Measurements from ENCODE around the gene MCU.

MCU gene

DNA sequence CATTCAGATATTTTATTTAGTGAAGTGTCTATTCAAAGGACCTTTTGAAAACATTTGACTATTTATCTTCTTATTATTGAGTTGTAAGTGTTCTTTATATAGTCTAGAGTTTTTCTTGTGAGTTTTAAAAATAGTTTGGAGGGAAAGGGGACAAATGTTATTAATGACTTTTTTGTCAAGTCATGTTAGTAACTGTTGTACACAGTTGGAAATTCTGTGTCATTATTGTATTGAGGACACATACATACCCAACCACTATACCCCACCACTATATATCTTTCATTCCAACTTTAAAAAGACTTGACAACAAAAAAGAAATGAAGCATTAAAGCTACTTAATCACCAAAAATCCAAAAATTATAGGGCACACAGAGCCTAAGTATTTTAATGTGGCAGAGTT, 148.4 kb downstream of the MCU start:
- H3K4me3 ChIP-seq, result no peak overlapping the region
- H3K27ac ChIP-seq, result no peak overlapping the region
- no peak overlapping the region for H3K9ac ChIP-seq
- H4K20me1 ChIP-seq, result no peaks in the 10 kb centered on the region
- H3K4me2 ChIP-seq, result no peak overlapping the region
- no peak for TF ChIP-seq Cebpa-rat (IDR thresholded peaks at IDR 0.05)
- no peaks in the 10 kb centered on the region for H3K27me3 ChIP-seq
- peaks cover 0 to 15% (median 6%) of the 10 kb centered on the region in 11 experiments; a peak in 14 of 22 replicates for H3K36me3 ChIP-seq
- H3K4me1 ChIP-seq, result no peaks in the 10 kb centered on the region
- 0 out of 22 replicates have a peak, but pooled peaks cover 0 to 4% (median 0%) of the 10 kb centered on the region in 11 experiments for H3K9me3 ChIP-seq (replicated peaks in 1 of 11)

DNA sequence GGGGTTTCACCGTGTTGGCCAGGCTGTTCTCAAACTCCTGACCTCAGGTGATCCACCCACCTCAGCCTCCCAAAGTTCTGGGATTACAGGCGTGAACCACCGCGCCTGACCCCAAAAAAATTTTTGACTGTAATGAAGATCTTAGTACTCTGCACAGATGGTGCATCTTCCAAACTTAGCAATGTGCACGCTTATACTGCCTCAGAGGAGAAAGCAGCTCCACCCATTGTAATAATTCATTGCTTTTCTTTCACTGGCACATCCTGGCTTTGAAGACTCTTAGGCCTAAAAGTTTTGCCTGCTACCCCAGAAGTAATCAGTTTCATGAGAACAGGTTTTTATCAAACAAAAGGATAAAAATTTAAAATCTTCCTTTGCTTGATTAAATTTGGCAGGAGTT, 149.5 kb downstream of the MCU start:
- Histone ChIP-seq H3K27me3 (no peaks in the 10 kb centered on the region), H3K36me3 (peaks cover 0 to 11% (median 0%) of the 10 kb centered on the region in 11 experiments; a peak in 5 of 22 replicates), H3K9me3 (replicated peaks in 1 of 11) (0 out of 22 replicates have a peak, but pooled peaks cover 0 to 4% (median 0%) of the 10 kb centered on the region in 11 experiments), H4K20me1 (no peaks in the 10 kb centered on the region), H3K4me1 (no peaks in the 10 kb centered on the region), H3K4me2 (no peak overlapping the region), H3K4me3 (no peak overlapping the region), H3K9ac (no peak overlapping the region), H3K27ac (no peak overlapping the region)
- TF ChIP-seq Cebpa-rat (IDR thresholded peaks at IDR 0.05), result no peak

DNA sequence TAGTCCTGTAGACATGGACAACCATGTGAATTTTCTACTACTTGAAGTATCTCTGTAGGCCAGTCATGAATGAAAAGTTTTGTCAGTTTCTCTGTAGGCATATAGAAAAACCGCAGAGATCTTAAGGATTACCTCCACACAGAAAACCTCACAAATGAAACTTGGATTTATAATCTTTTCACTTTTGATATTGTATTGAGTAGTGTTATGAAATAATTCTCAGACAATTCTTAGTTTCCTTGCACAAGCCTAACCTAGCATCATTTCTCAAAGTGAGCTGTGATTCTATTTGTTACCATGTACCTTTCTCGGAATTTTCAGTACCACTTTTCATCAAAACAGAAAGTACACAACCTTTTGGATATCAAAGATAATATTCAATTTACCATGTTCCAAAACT, 150.2 kb downstream of the MCU start:
- Histone ChIP-seq H3K9ac (no peak overlapping the region), H3K36me3 (peaks cover 0 to 11% (median 0%) of the 10 kb centered on the region in 11 experiments; a peak in 7 of 22 replicates), H3K4me1 (no peaks in the 10 kb centered on the region), H3K9me3 (replicated peaks in 1 of 11) (0 out of 22 replicates have a peak, but pooled peaks cover 0 to 4% (median 0%) of the 10 kb centered on the region in 11 experiments), H3K4me3 (no peak overlapping the region), H4K20me1 (no peaks in the 10 kb centered on the region), H3K27me3 (no peaks in the 10 kb centered on the region), H3K4me2 (no peak overlapping the region), H3K27ac (no peak overlapping the region)
- no peak for TF ChIP-seq Cebpa-rat (IDR thresholded peaks at IDR 0.05)

DNA sequence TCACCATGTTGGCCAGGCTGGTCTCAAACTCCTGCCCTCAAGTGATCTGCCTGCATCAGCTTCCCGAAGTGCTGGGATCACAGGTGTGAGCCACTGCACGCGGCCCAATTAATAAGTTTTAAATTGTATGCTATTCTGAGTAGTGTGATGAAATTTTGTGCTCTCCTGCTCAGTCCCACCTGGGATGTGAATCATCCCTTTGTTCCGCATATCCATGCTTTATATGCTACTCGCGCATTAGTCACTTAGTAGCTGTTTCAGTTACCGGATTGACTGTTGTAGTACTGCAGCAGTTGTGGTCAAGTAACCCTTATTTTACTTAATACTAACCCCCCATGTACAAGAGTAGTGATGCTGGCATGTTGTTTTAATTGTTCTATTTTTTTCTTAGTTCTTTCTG, 154.3 kb downstream of the MCU start:
- no peak overlapping the region for H3K4me3 ChIP-seq
- H3K36me3 ChIP-seq, result peaks cover 3 to 26% (median 15%) of the 10 kb centered on the region in 11 experiments; a peak in 18 of 22 replicates
- no peaks in the 10 kb centered on the region for H3K27me3 ChIP-seq
- no peak for TF ChIP-seq Cebpa-rat (IDR thresholded peaks at IDR 0.05)
- H3K27ac ChIP-seq, result no peak overlapping the region
- H3K9me3 ChIP-seq (replicated peaks in 1 of 11), result peaks cover 15 to 30% (median 19%) of the 10 kb centered on the region in 11 experiments
- no peaks in the 10 kb centered on the region for H4K20me1 ChIP-seq
- no peak overlapping the region for H3K9ac ChIP-seq
- no peaks in the 10 kb centered on the region for H3K4me1 ChIP-seq
- no peak overlapping the region for H3K4me2 ChIP-seq

DNA sequence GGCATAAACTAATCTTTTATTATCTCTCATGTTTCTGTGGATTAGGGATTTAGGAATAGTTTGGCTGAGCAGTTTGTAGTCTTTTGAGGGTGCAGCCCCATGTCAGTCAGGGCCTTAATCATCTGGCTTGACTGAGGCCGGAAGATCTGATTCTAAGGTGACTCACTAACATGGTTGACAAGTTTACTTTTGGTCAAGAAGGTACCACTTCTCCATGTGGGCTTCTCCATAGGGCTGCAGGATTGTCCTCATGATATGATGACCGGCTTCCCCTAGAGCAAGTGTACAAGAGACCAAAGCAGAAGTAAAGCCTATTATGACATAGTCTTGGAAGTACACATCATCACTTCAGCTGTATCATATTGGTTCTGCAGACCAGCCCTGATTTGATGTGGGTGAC, 155.7 kb downstream of the MCU start:
- H3K9me3 ChIP-seq (replicated peaks in 1 of 11), result peaks cover 27 to 43% (median 32%) of the 10 kb centered on the region in 11 experiments
- no peak overlapping the region for H3K27ac ChIP-seq
- H3K9ac ChIP-seq, result no peak overlapping the region
- H3K4me3 ChIP-seq, result no peak overlapping the region
- no peaks in the 10 kb centered on the region for H3K4me1 ChIP-seq
- no peaks in the 10 kb centered on the region for H3K27me3 ChIP-seq
- no peaks in the 10 kb centered on the region for H4K20me1 ChIP-seq
- H3K36me3 ChIP-seq, result peaks cover 16 to 38% (median 20%) of the 10 kb centered on the region in 11 experiments; a peak in 18 of 22 replicates
- no peak for TF ChIP-seq Cebpa-rat (IDR thresholded peaks at IDR 0.05)
- H3K4me2 ChIP-seq, result no peak overlapping the region

DNA sequence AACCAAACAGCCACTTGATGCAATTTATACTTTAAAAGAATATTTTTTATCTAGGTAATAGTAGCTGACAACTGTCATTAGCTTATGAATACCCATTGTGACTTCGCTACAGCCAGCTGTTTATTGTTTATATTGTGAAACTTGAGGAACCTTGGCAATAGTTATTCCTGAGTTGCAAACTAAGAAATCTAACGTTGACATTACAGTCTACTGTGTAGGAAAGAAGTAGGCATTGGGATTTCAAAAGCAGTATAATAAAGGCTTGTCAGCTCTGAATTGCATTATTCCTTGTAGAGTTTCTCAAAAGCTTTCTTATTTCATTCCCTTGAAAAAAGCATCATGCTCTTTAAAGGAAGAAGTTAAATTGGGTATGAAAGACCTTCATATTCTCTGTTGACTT, 158.9 kb downstream of the MCU start:
- H3K4me1 ChIP-seq, result no peaks in the 10 kb centered on the region
- H3K9ac ChIP-seq, result no peak overlapping the region
- peaks cover 16 to 38% (median 23%) of the 10 kb centered on the region in 11 experiments; a peak in 17 of 22 replicates for H3K36me3 ChIP-seq
- H3K27me3 ChIP-seq, result no peaks in the 10 kb centered on the region
- H3K4me3 ChIP-seq, result no peak overlapping the region
- no peak for TF ChIP-seq Cebpa-rat (IDR thresholded peaks at IDR 0.05)
- peaks cover 29 to 45% (median 35%) of the 10 kb centered on the region in 11 experiments for H3K9me3 ChIP-seq (replicated peaks in 1 of 11)
- H4K20me1 ChIP-seq, result no peaks in the 10 kb centered on the region
- no peak overlapping the region for H3K4me2 ChIP-seq
- no peak overlapping the region for H3K27ac ChIP-seq

DNA sequence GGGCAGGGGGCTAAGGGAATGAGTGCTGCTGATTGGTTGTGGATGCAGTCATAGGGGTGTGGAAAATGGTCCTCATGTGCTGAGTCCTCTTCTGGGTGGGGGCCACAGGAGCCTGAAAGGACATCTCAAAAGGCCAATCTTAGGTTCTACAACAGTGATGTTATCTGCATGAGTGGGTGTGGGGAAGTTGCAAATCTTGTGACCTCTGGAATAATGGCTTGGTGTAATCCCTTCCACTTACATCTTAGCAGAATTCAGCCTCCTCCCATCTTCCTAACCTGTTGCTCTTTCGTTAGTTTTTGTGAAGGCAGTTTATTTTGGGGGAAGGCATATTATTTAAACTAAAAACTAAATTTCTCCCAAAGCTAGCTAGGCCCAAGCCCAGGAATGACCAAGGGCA, 159.6 kb downstream of the MCU start:
- TF ChIP-seq Cebpa-rat (IDR thresholded peaks at IDR 0.05), result no peak
- peaks cover 29 to 45% (median 35%) of the 10 kb centered on the region in 11 experiments for H3K9me3 ChIP-seq (replicated peaks in 1 of 11)
- peak overlapping the region in 1 of 10 experiments; percentile 21; a peak in 1 of 20 replicates for H3K4me3 ChIP-seq
- H3K27me3 ChIP-seq, result no peaks in the 10 kb centered on the region
- H4K20me1 ChIP-seq, result no peaks in the 10 kb centered on the region
- no peak overlapping the region for H3K4me2 ChIP-seq
- H3K4me1 ChIP-seq, result no peaks in the 10 kb centered on the region
- H3K9ac ChIP-seq, result no peak overlapping the region
- no peak overlapping the region for H3K27ac ChIP-seq
- H3K36me3 ChIP-seq, result peaks cover 16 to 38% (median 23%) of the 10 kb centered on the region in 11 experiments; a peak in 17 of 22 replicates

DNA sequence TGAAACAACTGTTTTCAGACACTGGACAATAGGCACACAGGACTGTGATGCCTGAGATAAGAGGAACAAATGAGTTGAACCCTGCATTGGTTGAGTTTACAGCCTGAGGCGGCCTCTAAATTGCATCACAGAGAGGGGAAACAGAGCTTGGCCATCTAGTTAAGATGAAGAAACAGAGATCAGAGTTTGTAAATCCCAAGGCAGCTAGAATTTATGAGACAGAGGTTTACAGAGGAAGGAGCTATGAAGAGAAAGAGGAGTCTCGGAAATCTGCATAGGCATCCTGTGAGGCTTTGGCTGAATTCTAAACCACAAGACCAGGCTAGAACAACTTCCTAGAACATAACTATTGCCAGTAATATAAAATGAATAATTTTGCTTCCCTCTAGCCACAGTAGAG, 160.6 kb downstream of the MCU start:
- Histone ChIP-seq H3K4me3 (no peak overlapping the region), H3K4me2 (no peak overlapping the region)

DNA sequence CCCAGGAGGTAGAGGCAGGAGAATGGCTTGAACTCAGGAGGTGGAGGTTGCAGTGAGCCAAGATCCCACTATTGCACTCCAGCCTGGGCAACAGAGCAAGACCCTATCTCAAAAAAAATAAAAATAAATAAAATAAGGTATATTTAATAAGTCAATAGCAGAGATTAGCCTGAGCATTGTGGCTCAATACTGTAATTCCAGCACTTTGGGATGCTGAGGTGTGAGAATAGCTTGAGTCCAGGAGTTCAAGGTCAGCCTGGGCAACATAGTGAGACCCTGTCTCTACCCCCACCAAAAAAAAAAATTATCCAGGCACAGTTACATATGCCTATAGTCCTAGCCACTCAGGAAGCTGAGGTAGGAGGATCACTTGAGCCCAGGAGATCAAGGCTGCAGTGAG, 163.2 kb downstream of the MCU start:
- no peaks in the 10 kb centered on the region for H3K4me1 ChIP-seq
- H3K36me3 ChIP-seq, result peaks cover 14 to 46% (median 22%) of the 10 kb centered on the region in 11 experiments; a peak in 19 of 22 replicates
- H3K9me3 ChIP-seq (replicated peaks in 1 of 11), result peaks cover 24 to 33% (median 27%) of the 10 kb centered on the region in 11 experiments
- no peaks in the 10 kb centered on the region for H3K27me3 ChIP-seq
- no peak overlapping the region for H3K9ac ChIP-seq
- TF ChIP-seq Cebpa-rat (IDR thresholded peaks at IDR 0.05), result no peak
- no peak overlapping the region for H3K27ac ChIP-seq
- no peaks in the 10 kb centered on the region for H4K20me1 ChIP-seq
- H3K4me2 ChIP-seq, result no peak overlapping the region
- H3K4me3 ChIP-seq, result no peak overlapping the region

More for the DNA sequence above, 160.6 kb downstream of the MCU start:
- Histone ChIP-seq H3K4me1 (no peaks in the 10 kb centered on the region), H3K9me3 (replicated peaks in 1 of 11) (peaks cover 29 to 45% (median 35%) of the 10 kb centered on the region in 11 experiments), H3K9ac (no peak overlapping the region), H3K27me3 (no peaks in the 10 kb centered on the region), H4K20me1 (no peaks in the 10 kb centered on the region), H3K36me3 (peaks cover 15 to 47% (median 23%) of the 10 kb centered on the region in 11 experiments; a peak in 17 of 22 replicates), H3K27ac (no peak overlapping the region)
- no peak for TF ChIP-seq Cebpa-rat (IDR thresholded peaks at IDR 0.05)

DNA sequence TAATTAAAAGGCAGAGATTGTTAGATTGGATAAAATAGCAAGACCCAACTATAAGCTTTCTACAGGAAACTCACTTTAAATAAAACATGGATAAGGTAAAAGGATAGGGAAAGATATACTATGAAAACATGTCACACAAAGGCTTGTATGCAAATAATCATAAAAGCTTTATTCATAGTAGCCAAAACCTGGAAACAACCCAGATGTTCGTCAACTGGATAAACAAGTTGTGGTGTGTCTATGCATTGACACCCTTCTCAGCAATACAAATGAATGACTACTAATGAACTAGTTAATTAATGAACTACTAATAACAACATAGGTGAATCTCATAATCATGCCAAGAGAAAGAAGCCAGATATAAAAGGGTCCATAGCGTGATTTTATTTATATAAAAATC, 163.8 kb downstream of the MCU start:
- no peak overlapping the region for H3K4me2 ChIP-seq
- H3K27me3 ChIP-seq, result no peaks in the 10 kb centered on the region
- no peak overlapping the region for H3K27ac ChIP-seq
- H3K36me3 ChIP-seq, result peaks cover 16 to 47% (median 24%) of the 10 kb centered on the region in 11 experiments; a peak in 18 of 22 replicates
- H3K4me1 ChIP-seq, result no peaks in the 10 kb centered on the region
- no peak for TF ChIP-seq Cebpa-rat (IDR thresholded peaks at IDR 0.05)
- H3K9ac ChIP-seq, result no peak overlapping the region
- no peak overlapping the region for H3K4me3 ChIP-seq
- H3K9me3 ChIP-seq (replicated peaks in 1 of 11), result peaks cover 17 to 27% (median 21%) of the 10 kb centered on the region in 11 experiments
- H4K20me1 ChIP-seq, result no peaks in the 10 kb centered on the region
